HG02798 (cell line): ENCODE data around the gene NOP9.
"Not testable (repeated sequence)": the region's sequence is repeated elsewhere in the genome, so short reads cannot be mapped to it uniquely, and the experiment has no call there.

Source experiments
- ATAC-seq: cut with Tn5 transposase; IDR thresholded peaks from one replicate; pipeline ENCODE4 v1.9.1; 2021; ENCODE audit warnings: mild to moderate bottlenecking; ENCODE audit not compliant: unreplicated experiment, poor library complexity

NOP9 gene

GRCh38 chr14:24340606-24341005, 41.0 kb downstream of the NOP9 start:
- no peak for ATAC-seq

GRCh38 chr14:24342889-24343288, 43.2 kb downstream of the NOP9 start:
- ATAC-seq, result no peak

GRCh38 chr14:24343795-24344660, 44.4 kb downstream of the NOP9 start:
- no peak for ATAC-seq

- no peak for ATAC-seq
These were observed 47.5 kb downstream of the NOP9 start for GRCh38 chr14:24347134-24347533.

GRCh38 chr14:24348186-24348585, 48.5 kb downstream of the NOP9 start:
- no peak for ATAC-seq

- ATAC-seq, result no peak
These were observed 50.1 kb downstream of the NOP9 start for GRCh38 chr14:24349742-24350141.

- ATAC-seq, result no peak
These were observed 51.9 kb downstream of the NOP9 start for GRCh38 chr14:24351517-24351916.

- no peak for ATAC-seq
These were observed 54.2 kb downstream of the NOP9 start for GRCh38 chr14:24353559-24354481.

GRCh38 chr14:24354482-24354825, 54.8 kb downstream of the NOP9 start:
- ATAC-seq, result not testable (repeated sequence)

GRCh38 chr14:24355009-24355408, 55.4 kb downstream of the NOP9 start:
- no peak for ATAC-seq

GRCh38 chr14:24356208-24356607, 56.6 kb downstream of the NOP9 start:
- no peak for ATAC-seq
